T1000 (cell line): ENCODE measurements around the gene UBA52.

ENCODE experiments used
- DNase-seq: peaks from one replicate; lab custom pipeline; 2025; ENCODE audit warnings: mixed read lengths; lab: John Stamatoyannopoulos, UW

UBA52 gene

GRCh38 chr19:18608102-18608804 is 36.6 kb downstream of the UBA52 start:
- DNase-seq = no peak

- DNase-seq = no peak
Observed at GRCh38 chr19:18608805-18609716, 37.4 kb downstream of the UBA52 start.

- no peak for DNase-seq
Observed at GRCh38 chr19:18609717-18610051, 38.0 kb downstream of the UBA52 start.

- no peak for DNase-seq
Observed at GRCh38 chr19:18610245-18610555, 38.5 kb downstream of the UBA52 start.

- no peak for DNase-seq
Observed at GRCh38 chr19:18610556-18611326, 39.1 kb downstream of the UBA52 start.

- DNase-seq = no peak
Observed at GRCh38 chr19:18611327-18612050, 39.8 kb downstream of the UBA52 start.

GRCh38 chr19:18612051-18612771 is 40.6 kb downstream of the UBA52 start:
- no peak for DNase-seq

GRCh38 chr19:18612772-18613588 is 41.3 kb downstream of the UBA52 start, which contains the start of gene TMEM59L:
TSS of gene TMEM59L (plus strand) at chr19:18612870. CDS start at chr19:18612959, 89 bp downstream.
- DNase-seq = no peak

- no peak for DNase-seq
Observed at GRCh38 chr19:18613589-18614234, 42.1 kb downstream of the UBA52 start.

GRCh38 chr19:18616023-18616422 is 44.4 kb downstream of the UBA52 start:
- DNase-seq = no peak

- no peak for DNase-seq
Observed at GRCh38 chr19:18617562-18617961, 45.9 kb downstream of the UBA52 start.

GRCh38 chr19:18618236-18618635 is 46.6 kb downstream of the UBA52 start:
- DNase-seq = no peak

- no peak for DNase-seq
Observed at GRCh38 chr19:18620311-18620710, 48.7 kb downstream of the UBA52 start.

GRCh38 chr19:18620902-18621301 is 49.2 kb downstream of the UBA52 start:
- no peak for DNase-seq

GRCh38 chr19:18626906-18627305 is 55.2 kb downstream of the UBA52 start:
- DNase-seq = no peak
